ENCODE data around the gene PLIN5. TPM values are rescaled to one million over a fixed set of nuclear protein-coding genes. Genes with fewer than 3 reads are reported as not detected.
"Not testable (repeated sequence)": the region's sequence is repeated elsewhere in the genome, so short reads cannot be mapped to it uniquely, and the experiment has no call there.

PLIN5 gene
- total RNA-seq, 1 donor from 2014 or later, result 73.5 TPM

DNA sequence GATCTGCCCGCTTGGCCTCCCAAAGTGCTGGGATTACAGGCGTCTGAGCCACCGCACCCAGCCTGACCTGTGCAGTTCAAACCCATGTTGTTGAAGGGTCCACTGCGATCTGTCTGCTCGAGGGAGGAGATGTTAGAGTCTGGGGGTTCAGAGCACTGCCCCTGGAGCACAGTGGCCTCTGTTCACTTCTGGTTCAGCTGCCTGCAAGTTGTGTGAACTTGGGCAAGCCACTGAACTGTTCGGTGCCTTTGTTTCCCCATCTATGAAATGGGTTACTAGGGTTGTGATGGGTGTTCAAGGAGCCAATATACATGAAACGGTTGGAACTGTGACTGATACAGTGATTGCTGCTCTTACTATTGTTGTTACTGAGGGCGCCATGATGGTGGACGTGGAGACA is 1.7 kb downstream of the PLIN5 start:
- peaks cover 31% of the 10 kb centered on the region for H3K27me3 ChIP-seq (ENCODE audit: low read depth)
- H3K27ac ChIP-seq (replicated peaks), result no peak overlapping the region
- H3K4me1 ChIP-seq, result peaks cover 32% of the 10 kb centered on the region
- TF ChIP-seq, protein P1, sequence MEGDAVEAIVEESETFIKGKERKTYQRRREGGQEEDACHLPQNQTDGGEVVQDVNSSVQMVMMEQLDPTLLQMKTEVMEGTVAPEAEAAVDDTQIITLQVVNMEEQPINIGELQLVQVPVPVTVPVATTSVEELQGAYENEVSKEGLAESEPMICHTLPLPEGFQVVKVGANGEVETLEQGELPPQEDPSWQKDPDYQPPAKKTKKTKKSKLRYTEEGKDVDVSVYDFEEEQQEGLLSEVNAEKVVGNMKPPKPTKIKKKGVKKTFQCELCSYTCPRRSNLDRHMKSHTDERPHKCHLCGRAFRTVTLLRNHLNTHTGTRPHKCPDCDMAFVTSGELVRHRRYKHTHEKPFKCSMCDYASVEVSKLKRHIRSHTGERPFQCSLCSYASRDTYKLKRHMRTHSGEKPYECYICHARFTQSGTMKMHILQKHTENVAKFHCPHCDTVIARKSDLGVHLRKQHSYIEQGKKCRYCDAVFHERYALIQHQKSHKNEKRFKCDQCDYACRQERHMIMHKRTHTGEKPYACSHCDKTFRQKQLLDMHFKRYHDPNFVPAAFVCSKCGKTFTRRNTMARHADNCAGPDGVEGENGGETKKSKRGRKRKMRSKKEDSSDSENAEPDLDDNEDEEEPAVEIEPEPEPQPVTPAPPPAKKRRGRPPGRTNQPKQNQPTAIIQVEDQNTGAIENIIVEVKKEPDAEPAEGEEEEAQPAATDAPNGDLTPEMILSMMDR (IDR thresholded peaks at IDR 0.05; ENCODE audit: borderline replicate concordance), result no peak
- no peaks in the 10 kb centered on the region for H3K36me3 ChIP-seq
- H3K4me3 ChIP-seq, result no peak overlapping the region
- H3K9me3 ChIP-seq (replicated peaks), result no peaks in the 10 kb centered on the region
- intact Hi-C loops (cut with micrococcal nuclease), result no loop called here
- no peak for DNase-seq

DNA sequence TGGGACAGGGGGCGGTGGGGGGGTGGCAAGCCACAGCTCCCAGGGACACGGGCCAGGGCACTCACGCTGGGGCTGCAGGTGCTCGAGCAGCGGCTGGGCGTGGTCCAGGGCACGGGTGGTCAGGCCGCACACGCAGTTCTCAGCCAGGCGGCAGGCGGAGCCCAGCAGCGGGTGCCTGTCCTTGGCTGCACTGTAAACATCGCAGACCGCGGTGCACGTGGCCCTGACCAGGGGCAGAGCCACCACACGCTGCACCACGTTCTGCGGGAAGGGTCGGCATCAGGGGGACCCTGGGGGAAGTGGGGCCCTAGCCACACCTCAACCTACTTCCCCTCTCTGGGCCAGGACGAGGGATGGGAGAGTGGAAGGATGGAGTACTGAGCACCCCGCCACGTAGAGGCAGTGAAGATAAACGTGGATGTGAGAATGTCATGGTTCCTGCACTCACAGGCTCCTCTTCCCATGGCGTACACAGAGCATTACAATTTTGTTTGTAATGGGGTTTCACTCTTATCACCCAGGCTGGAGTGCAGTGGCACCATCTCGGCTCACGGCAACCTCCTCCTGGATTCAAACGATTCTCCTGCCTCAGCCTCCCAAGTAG is 3.4 kb downstream of the PLIN5 start:
- Histone ChIP-seq H3K4me3 (no peak overlapping the region), H3K36me3 (no peaks in the 10 kb centered on the region), H3K27ac (replicated peaks) (no peak overlapping the region), H3K9me3 (replicated peaks) (no peaks in the 10 kb centered on the region), H3K27me3 (ENCODE audit: low read depth) (peaks cover 16% of the 10 kb centered on the region), H3K4me1 (peaks cover 25% of the 10 kb centered on the region)
- no peak for DNase-seq
- TF ChIP-seq, protein P1 (IDR thresholded peaks at IDR 0.05; ENCODE audit: borderline replicate concordance), result no peak
- intact Hi-C loops (cut with micrococcal nuclease), result no loop called here

DNA sequence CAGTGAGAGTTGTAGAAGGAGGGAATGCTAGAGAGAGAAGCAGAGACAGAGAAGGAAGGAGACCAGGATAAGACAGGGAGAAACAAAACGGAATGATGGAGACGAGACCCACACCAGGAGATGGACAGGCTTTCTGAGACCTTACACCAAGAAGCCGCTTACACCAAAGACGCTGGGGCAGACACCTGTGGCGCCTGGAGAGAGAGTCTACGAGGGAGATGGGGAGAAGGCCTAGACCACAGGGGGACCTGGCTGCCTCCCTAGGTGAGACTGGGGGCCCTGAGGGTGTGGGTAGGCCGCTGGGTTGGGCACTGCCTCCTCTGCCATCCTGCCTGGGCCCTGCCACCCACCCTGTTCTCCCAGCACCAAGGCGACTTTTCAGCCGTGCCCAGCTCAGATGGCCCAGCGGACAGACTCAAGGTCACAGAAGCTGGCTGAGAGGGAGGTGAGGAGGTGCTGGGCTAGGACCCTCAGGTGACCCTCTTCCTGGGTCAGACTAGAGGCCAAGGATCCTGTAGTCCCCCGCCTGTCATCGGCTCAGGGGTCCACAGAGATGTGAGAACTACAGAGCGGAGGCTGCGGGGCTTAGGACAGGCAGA is 5.0 kb downstream of the PLIN5 start:
- Histone ChIP-seq H3K36me3 (no peaks in the 10 kb centered on the region), H3K4me3 (no peak overlapping the region), H3K27ac (replicated peaks) (no peak overlapping the region), H3K4me1 (peaks cover 9% of the 10 kb centered on the region), H3K9me3 (replicated peaks) (no peaks in the 10 kb centered on the region), H3K27me3 (ENCODE audit: low read depth) (peaks cover 4% of the 10 kb centered on the region)
- DNase-seq, result no peak
- TF ChIP-seq, protein P1 (IDR thresholded peaks at IDR 0.05; ENCODE audit: borderline replicate concordance), result no peak
- intact Hi-C loops (cut with micrococcal nuclease), result no loop called here

DNA sequence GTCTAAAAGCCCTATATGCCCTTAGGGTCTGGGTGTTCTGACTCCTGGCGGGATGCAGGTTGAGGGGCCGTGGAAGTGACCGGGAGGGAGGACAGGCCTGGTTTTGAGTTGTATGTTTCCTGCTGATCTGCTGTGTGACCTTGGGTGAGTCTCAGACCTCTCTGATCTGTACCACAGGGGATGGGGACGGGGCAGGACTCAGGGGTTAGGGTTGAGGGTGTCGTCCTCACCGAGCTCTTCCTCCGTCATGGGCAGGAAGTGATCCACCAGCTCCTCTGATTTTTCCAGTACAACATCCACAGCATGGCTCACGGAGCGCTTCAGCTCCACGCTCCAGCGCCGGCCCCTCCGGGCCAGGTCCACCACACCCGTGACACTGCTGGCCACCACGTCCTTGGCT is 6.2 kb downstream of the PLIN5 start:
- H3K4me3 ChIP-seq, result no peak overlapping the region
- no peak for DNase-seq
- TF ChIP-seq, protein P1 (IDR thresholded peaks at IDR 0.05; ENCODE audit: borderline replicate concordance), result no peak
- no peaks in the 10 kb centered on the region for H3K36me3 ChIP-seq
- intact Hi-C loops (cut with micrococcal nuclease), result no loop called here
- H3K27ac ChIP-seq (replicated peaks), result no peak overlapping the region
- no peaks in the 10 kb centered on the region for H3K4me1 ChIP-seq
- H3K27me3 ChIP-seq (ENCODE audit: low read depth), result no peaks in the 10 kb centered on the region
- no peaks in the 10 kb centered on the region for H3K9me3 ChIP-seq (replicated peaks)

DNA sequence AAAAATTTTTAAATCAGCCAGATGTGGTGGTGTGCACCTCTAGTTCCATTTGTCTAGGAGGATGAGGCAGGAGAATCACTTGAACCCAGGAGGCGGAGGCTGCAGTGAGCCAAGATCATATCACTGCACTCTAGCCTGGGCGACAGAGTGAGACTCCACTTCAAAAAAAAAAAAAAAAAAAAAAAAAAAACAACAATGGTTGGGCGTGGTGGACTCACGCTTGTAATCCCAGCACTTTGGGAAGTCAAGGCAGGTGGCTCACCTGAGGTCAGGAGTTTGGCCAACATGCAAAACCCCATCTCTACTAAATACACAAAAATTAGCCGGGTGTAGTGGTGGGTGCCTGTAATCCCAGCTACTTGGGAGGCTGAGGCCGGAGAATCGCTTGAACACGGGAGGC is 7.6 kb downstream of the PLIN5 start:
- H3K27ac ChIP-seq (replicated peaks); H3K4me3 ChIP-seq; DNase-seq; H3K9me3 ChIP-seq (replicated peaks); H3K4me1 ChIP-seq; H3K36me3 ChIP-seq; intact Hi-C loops (cut with micrococcal nuclease); H3K27me3 ChIP-seq (ENCODE audit: low read depth): not testable (repeated sequence)

DNA sequence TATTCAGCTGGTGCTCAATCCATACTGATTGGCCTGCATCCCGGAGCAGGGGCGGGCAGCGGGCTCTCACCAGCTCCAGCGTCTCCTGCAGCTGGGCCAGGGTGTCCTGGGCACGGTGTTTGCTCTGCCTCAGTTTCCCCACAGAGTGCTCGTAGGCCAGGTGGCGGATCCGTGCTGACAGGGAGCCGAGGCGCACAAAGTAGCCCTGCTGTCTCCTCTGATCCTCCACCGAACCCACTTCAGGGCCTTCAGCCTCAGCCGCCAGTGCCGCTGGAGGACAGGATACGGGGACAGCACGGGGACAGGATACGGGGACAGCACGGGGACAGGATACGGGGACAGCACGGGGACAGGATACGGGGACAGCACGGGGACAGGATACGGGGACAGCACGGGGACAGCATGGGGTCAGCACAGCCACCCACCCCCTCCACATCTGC is 9.4 kb downstream of the PLIN5 start:
- intact Hi-C loops (cut with micrococcal nuclease), result no loop called here

More for the DNA sequence above, 9.4 kb downstream of the PLIN5 start:
- TF ChIP-seq, protein P1 (IDR thresholded peaks at IDR 0.05; ENCODE audit: borderline replicate concordance), result no peak
- H3K4me1 ChIP-seq, result no peaks in the 10 kb centered on the region
- no peak overlapping the region for H3K4me3 ChIP-seq
- no peak for DNase-seq
- no peak overlapping the region for H3K27ac ChIP-seq (replicated peaks)
- H3K9me3 ChIP-seq (replicated peaks), result no peaks in the 10 kb centered on the region
- H3K36me3 ChIP-seq, result no peaks in the 10 kb centered on the region
- H3K27me3 ChIP-seq (ENCODE audit: low read depth), result no peaks in the 10 kb centered on the region
